HepG2 (cell line): ENCODE results near the gene NOL4L. TPM values are rescaled to one million over a fixed set of nuclear protein-coding genes. Genes with fewer than 3 reads are reported as not detected.

Source experiments
- DR1 ChIP-seq: sonication (generic); formaldehyde crosslinking; IDR thresholded peaks from 2 replicates; pipeline ENCODE4 v1.8.0; 2021; ENCODE audit warnings: mild to moderate bottlenecking, missing genetic modification reagents, inconsistent platforms
- EEA1 ChIP-seq: sonication (generic); formaldehyde crosslinking; IDR thresholded peaks from 2 replicates; pipeline ENCODE4 v1.5.1; 2020; ENCODE audit warnings: mild to moderate bottlenecking, missing genetic modification reagents, borderline replicate concordance
- EP300 ChIP-seq, 3 experiments: sonication (generic) in 1 of 3; formaldehyde crosslinking in 1 of 3; IDR thresholded peaks; 2 replicates each; pipeline versions ENCODE4 v1.5.1 to v1.6.1; 2011 to 2020; ENCODE audit warnings: low read depth in 2 of 3, low read length in 2 of 3, borderline replicate concordance in 1 of 3, improper control_type of control experiment in 1 of 3, mild to moderate bottlenecking in 1 of 3, missing genetic modification reagents in 1 of 3, moderate library complexity in 1 of 3
- KDM5B ChIP-seq: sonication (generic); formaldehyde crosslinking; IDR thresholded peaks from 2 replicates; pipeline ENCODE4 v1.4.0; 2020; ENCODE audit warnings: missing genetic modification reagents, mild to moderate bottlenecking, borderline replicate concordance
- MAFK ChIP-seq, 2 experiments: IDR thresholded peaks in 1 of 2; conservative IDR thresholded peaks in 1 of 2; 2 replicates each; pipeline ENCODE4 v1.6.1; 2011; ENCODE audit warnings: improper control_type of control experiment in 2 of 2, low read length in 2 of 2
- NFYB ChIP-seq: sonication (generic); formaldehyde crosslinking; IDR thresholded peaks from 2 replicates; pipeline ENCODE4 v1.4.0; 2020; ENCODE audit warnings: missing genetic modification reagents
- TOPORS ChIP-seq: sonication (generic); formaldehyde crosslinking; IDR thresholded peaks from 2 replicates; pipeline ENCODE4 v1.8.0; 2023; ENCODE audit warnings: mild to moderate bottlenecking, missing genetic modification reagents
- ZEB1 ChIP-seq: IDR thresholded peaks from 2 replicates; pipeline ENCODE4 v1.6.1; 2012; ENCODE audit warnings: mild to moderate bottlenecking, low read depth, inconsistent platforms; ENCODE audit not compliant: insufficient replicate concordance
- ZNF10 ChIP-seq: sonication (generic); formaldehyde crosslinking; IDR thresholded peaks from 2 replicates; pipeline ENCODE4 v1.4.0; 2020; ENCODE audit warnings: mild to moderate bottlenecking, low read depth, missing genetic modification reagents, borderline replicate concordance
- ZNF460 ChIP-seq: sonication (generic); formaldehyde crosslinking; IDR thresholded peaks from 2 replicates; pipeline ENCODE4 v1.5.1; 2020; ENCODE audit warnings: missing genetic modification reagents, mild to moderate bottlenecking, borderline replicate concordance
- ZNF615 ChIP-seq: sonication (generic); formaldehyde crosslinking; IDR thresholded peaks from 2 replicates; pipeline ENCODE4 v1.5.0; 2020; ENCODE audit warnings: mild to moderate bottlenecking, missing genetic modification reagents, borderline replicate concordance
- ZNF660 ChIP-seq: sonication (generic); formaldehyde crosslinking; IDR thresholded peaks from 2 replicates; pipeline ENCODE4 v1.5.1; 2020; ENCODE audit warnings: mild to moderate bottlenecking, low read depth, missing genetic modification reagents, borderline replicate concordance
- ZSCAN20 ChIP-seq: sonication (generic); formaldehyde crosslinking; IDR thresholded peaks from 2 replicates; pipeline ENCODE4 v1.4.0; 2020; ENCODE audit warnings: missing genetic modification reagents, mild to moderate bottlenecking, borderline replicate concordance
- ZSCAN22 ChIP-seq: sonication (generic); formaldehyde crosslinking; IDR thresholded peaks from 2 replicates; pipeline ENCODE4 v1.4.0; 2020; ENCODE audit warnings: mild to moderate bottlenecking, missing genetic modification reagents
- polyA plus RNA-seq, 8 experiments: library from polyadenylated mRNA; depleted of rRNA in 3 of 8; stranded (reverse) in 7 of 8; unstranded in 1 of 8; fragments of >200 nt; fragmentation: Illumina TruSeq in 4 of 8; extraction: Trizol in 4 of 8; gene quantifications; 2 replicates each; pipeline versions ENCODE4 v1.2.1 to v1.2.3, GENCODE V29; 2011 to 2016; ENCODE audit warnings: low read depth in 4 of 8, missing spikeins in 1 of 8, mixed read lengths in 1 of 8; ENCODE audit not compliant: insufficient read depth in 1 of 8
- total RNA-seq, 5 experiments: library from RNA; depleted of rRNA; stranded (reverse); fragments of >200 nt; fragmentation: Illumina TruSeq; extraction: Trizol; gene quantifications; 2 replicates each; pipeline ENCODE4 v1.2.3, GENCODE V29; 2016; ENCODE audit warnings: low read depth in 1 of 5
- TF ChIP-seq, protein P1 (sequence below): IDR thresholded peaks from 2 replicates; pipeline ENCODE4 v1.6.1; 2012; ENCODE audit warnings: low read length, improper control_type of control experiment
- TF ChIP-seq, protein P2 (sequence below): IDR thresholded peaks from 2 replicates; pipeline ENCODE4 v1.6.1; 2016; ENCODE audit warnings: low read depth, borderline replicate concordance
- TF ChIP-seq, protein P3 (sequence below): sonication (generic); formaldehyde crosslinking; conservative IDR thresholded peaks from 2 replicates; pipeline ENCODE4 v1.8.0; 2022; ENCODE audit warnings: missing genetic modification reagents
- TF ChIP-seq, protein P4 (sequence below): sonication (generic); formaldehyde crosslinking; IDR thresholded peaks from 2 replicates; pipeline ENCODE4 v1.5.1; 2020; ENCODE audit warnings: mild to moderate bottlenecking, missing genetic modification reagents, moderate library complexity
- TF ChIP-seq, protein P5 (sequence below): sonication (generic); formaldehyde crosslinking; IDR thresholded peaks from 2 replicates; pipeline ENCODE4 v1.4.0; 2020; ENCODE audit warnings: missing genetic modification reagents

NOL4L gene
- total and polyA plus RNA-seq, 2 of the 13 experiments (the other 11 are each of a cell fraction or from before 2014, with no cell fraction given) = 16.6 to 35.4 TPM

DNA sequence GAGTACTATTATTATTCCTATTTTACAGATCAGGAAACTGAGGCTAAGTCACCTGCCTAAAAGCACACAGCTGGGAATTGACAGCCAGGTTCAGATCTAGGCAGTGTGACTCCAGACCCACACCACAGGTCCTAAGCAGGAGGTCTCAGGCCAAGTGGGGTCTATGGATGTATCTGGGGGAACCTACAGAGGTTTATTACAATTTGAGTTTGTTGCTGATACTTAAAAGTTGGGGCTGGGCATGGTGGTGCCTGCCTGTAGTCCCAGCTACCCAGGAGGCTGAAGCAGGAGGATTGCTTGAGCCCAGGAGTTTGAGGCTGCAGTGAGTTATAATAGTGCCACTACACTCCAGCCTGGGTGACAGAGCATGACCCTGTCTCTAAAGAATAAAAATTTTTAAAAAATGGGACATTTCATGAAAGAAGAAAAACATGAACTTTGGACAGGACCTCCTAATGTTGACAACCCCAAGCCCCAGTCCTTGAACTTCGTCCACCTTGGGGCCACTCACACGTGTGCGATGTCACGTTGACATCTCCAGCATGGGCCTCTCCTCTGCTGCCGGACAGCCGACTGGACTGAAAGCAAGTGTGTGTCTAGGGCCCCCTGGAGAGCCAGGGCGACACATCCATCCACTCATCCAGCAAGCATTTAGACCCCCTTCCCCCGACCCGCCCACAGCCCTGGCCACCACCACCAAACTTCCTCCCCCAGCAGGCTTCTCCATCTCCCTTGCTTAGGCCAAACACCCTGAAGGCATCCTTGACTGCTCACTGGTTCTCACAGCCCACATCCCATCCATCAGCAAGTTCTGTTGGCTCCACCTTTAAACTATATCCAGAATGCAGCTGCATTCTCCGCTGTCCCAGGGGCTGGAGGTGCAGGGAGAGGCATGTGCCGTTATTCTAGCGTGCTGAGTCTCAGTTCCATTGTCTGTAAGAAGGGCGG, 40.0 kb downstream of the NOL4L start (continued):
- TF ChIP-seq, protein P1, sequence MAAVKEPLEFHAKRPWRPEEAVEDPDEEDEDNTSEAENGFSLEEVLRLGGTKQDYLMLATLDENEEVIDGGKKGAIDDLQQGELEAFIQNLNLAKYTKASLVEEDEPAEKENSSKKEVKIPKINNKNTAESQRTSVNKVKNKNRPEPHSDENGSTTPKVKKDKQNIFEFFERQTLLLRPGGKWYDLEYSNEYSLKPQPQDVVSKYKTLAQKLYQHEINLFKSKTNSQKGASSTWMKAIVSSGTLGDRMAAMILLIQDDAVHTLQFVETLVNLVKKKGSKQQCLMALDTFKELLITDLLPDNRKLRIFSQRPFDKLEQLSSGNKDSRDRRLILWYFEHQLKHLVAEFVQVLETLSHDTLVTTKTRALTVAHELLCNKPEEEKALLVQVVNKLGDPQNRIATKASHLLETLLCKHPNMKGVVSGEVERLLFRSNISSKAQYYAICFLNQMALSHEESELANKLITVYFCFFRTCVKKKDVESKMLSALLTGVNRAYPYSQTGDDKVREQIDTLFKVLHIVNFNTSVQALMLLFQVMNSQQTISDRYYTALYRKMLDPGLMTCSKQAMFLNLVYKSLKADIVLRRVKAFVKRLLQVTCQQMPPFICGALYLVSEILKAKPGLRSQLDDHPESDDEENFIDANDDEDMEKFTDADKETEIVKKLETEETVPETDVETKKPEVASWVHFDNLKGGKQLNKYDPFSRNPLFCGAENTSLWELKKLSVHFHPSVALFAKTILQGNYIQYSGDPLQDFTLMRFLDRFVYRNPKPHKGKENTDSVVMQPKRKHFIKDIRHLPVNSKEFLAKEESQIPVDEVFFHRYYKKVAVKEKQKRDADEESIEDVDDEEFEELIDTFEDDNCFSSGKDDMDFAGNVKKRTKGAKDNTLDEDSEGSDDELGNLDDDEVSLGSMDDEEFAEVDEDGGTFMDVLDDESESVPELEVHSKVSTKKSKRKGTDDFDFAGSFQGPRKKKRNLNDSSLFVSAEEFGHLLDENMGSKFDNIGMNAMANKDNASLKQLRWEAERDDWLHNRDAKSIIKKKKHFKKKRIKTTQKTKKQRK = no peak
- TF ChIP-seq ZSCAN22 (peak; percentile 78; the same call in 1 of the 2 replicates), EP300 (IDR thresholded peaks at IDR 0.05; ENCODE audit: low read depth in 2 of 2, low read length in 2 of 2) (peak; percentile 94 to 100), EP300 (CRISPR knock-in tag; IDR thresholded peaks at IDR 0.05; ENCODE audit: borderline replicate concordance) (peak; percentile 98), DR1 (CRISPR knock-in tag) (no peak), TOPORS (CRISPR knock-in tag) (no peak; the same call in 1 of the 2 replicates), EEA1 (CRISPR knock-in tag) (peak; percentile 64; the same call in 1 of the 2 replicates), ZSCAN20 (CRISPR knock-in tag) (no peak), ZNF660 (CRISPR knock-in tag) (no peak; the same call in 1 of the 2 replicates), ZEB1 (no peak), MAFK (conservative IDR thresholded peaks at IDR 0.05 in 1 of 2, IDR thresholded peaks at IDR 0.05 in 1 of 2; ENCODE audit: low read length in 2 of 2) (peak in 1 of 2 experiments; percentile 8; a peak in 1 of 4 replicates), ZNF615 (CRISPR knock-in tag) (peak; percentile 75; the same call in 1 of the 2 replicates), NFYB (CRISPR knock-in tag) (no peak), ZNF460 (CRISPR knock-in tag) (peak; percentile 59; the same call in 1 of the 2 replicates), KDM5B (CRISPR knock-in tag) (peak; percentile 80; the same call in 1 of the 2 replicates), ZNF10 (no peak)
- TF ChIP-seq, protein P2, sequence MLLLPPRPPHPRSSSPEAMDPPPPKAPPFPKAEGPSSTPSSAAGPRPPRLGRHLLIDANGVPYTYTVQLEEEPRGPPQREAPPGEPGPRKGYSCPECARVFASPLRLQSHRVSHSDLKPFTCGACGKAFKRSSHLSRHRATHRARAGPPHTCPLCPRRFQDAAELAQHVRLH = peak; percentile 95
- TF ChIP-seq, protein P3, sequence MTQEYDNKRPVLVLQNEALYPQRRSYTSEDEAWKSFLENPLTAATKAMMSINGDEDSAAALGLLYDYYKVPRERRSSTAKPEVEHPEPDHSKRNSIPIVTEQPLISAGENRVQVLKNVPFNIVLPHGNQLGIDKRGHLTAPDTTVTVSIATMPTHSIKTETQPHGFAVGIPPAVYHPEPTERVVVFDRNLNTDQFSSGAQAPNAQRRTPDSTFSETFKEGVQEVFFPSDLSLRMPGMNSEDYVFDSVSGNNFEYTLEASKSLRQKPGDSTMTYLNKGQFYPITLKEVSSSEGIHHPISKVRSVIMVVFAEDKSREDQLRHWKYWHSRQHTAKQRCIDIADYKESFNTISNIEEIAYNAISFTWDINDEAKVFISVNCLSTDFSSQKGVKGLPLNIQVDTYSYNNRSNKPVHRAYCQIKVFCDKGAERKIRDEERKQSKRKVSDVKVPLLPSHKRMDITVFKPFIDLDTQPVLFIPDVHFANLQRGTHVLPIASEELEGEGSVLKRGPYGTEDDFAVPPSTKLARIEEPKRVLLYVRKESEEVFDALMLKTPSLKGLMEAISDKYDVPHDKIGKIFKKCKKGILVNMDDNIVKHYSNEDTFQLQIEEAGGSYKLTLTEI = no peak
- TF ChIP-seq, protein P4, sequence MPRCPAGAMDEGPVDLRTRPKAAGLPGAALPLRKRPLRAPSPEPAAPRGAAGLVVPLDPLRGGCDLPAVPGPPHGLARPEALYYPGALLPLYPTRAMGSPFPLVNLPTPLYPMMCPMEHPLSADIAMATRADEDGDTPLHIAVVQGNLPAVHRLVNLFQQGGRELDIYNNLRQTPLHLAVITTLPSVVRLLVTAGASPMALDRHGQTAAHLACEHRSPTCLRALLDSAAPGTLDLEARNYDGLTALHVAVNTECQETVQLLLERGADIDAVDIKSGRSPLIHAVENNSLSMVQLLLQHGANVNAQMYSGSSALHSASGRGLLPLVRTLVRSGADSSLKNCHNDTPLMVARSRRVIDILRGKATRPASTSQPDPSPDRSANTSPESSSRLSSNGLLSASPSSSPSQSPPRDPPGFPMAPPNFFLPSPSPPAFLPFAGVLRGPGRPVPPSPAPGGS = peak; percentile 93
- TF ChIP-seq, protein P5, sequence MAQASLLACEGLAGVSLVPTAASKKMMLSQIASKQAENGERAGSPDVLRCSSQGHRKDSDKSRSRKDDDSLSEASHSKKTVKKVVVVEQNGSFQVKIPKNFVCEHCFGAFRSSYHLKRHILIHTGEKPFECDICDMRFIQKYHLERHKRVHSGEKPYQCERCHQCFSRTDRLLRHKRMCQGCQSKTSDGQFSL (CRISPR knock-in tag) = peak; percentile 67; the same call in 1 of the 2 replicates
